Left colon (tissue), 2 donors: ENCODE data around the gene ACE. TPM values are rescaled to one million over a fixed set of nuclear protein-coding genes. Genes with fewer than 3 reads are reported as not detected.
"Not testable (repeated sequence)": the region's sequence is repeated elsewhere in the genome, so short reads cannot be mapped to it uniquely, and the experiment has no call there.

Source experiments
- ATAC-seq: fragments of 200-7000 bp; cut with Tn5 transposase; one replicate; pipeline ENCODE4 v1.9.1; 2020; ENCODE audit warnings: mild to moderate bottlenecking, moderate library complexity
- DNase-seq, 2 donors: peaks; one replicate each; pipeline ENCODE4 v3.0.0-alpha.2; 2020
- intact Hi-C, 2 donors: fragments of 100-400 bp; cut with DNase I in 1 of 2; cut with micrococcal nuclease in 1 of 2; formaldehyde crosslinking; loops; one replicate each; pipeline versions ENCODE4 v1.11.2 to v1.14.0; 2022; cut with DNase I, micrococcal nuclease
- total RNA-seq, 2 donors: library from RNA; stranded (reverse); fragmentation: NEBNext Ultra II Directional; extraction: Animal tissue kit (Norgen Biotek cat#: 25700); gene quantifications; one replicate each; pipeline ENCODE4 v1.2.1, GENCODE V29; 2021
- donor health status: DM: no; HTN: no; CAD: no.
- donor health status: DM: yes; HTN: yes; CAD: no.

The ACE gene
- total RNA-seq, 2 donors from 2014 or later, result 27.7 to 31.9 TPM

DNA sequence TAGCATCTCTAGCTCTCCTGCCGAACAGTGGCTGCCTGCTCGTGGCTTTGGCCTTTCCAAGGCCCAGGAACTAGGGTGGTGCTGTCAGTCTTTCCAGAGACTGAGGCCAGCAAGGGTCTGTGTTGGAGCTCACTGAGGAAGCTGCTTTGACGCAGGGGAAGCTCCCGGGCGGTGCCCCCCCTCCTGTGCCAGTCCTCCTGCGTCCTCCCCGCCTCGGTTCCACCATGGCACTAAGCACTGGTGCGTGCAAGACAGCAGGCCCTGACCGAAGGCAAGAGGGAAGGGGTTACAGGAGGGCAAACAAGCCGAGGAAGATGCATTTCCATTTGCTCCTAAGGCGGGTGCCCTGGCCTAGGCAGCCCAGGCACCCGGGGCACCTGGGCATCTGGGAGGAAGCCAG, 35.2 kb upstream of the ACE start:
- DNase-seq, result no peak
- intact Hi-C loops, result no loop called here
- no peak for ATAC-seq

DNA sequence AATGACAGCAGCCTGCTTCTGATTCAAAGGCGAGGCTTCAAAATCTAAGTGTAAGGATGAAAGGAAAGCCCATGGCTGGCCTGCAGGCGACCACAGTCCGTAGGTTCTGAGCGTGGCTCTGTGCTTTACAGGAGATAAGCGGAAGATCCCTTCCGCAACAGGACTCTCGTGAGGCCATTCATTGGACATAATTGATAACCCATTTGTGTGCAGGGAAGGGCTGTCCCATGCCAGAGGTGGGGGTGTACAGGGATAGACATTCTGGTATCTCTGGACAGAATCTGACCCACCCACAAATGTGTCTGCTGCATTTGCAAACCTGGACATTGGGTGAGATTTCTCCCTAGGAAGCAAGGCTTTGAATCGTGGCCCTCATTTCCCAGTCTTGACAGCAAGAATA, 34.8 kb upstream of the ACE start:
- ATAC-seq (no peak), DNase-seq (no peak)
- intact Hi-C loops, result no loop called here

GRCh38 chr17:63442549-63443035, 34.3 kb upstream of the ACE start:
- intact Hi-C loops, result no loop called here
- DNase-seq, result no peak
- no peak for ATAC-seq

DNA sequence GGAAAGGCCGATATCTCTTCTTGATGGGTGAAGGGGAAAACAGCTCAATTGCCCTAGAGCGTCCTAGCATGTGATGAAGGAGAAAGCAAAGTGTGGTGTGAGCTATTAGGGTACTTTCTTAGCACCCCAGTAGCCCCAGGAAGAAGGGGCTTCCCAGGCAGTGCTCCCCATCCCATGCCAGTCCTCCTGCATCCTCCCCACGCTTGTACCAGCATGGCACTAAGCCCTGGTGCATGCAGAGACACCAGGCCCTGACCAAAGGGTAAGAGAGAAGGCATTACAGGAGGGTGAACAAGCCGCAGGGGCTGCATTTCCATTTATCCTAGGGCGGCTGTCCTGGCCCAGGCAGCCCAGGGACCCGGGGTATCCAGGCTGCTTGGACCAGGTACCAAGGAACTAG, 33.8 kb upstream of the ACE start:
- DNase-seq, result no peak
- intact Hi-C loops, result no loop called here
- ATAC-seq, result no peak

DNA sequence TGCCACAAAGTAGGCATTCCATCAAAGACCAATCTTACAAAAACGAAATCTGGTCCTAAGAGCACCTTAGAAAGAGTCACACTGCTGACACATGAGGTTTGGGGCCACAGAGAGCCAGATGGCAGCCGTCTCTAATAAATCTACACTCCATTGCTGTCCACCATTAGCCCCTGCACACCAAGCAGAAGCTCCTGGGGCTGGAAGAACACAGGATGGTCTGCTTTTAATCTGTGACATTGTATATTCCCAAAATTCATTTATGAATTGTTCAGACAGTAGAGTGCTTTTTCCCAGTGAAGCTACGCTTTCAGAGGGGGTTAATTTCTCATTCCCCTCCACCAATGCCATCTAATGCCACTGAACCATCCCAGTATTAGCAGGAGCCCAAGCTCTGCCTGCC, 32.4 kb upstream of the ACE start:
- ATAC-seq, result no peak
- intact Hi-C loops, result no loop called here

GRCh38 chr17:63445065-63445464, 31.8 kb upstream of the ACE start:
- intact Hi-C loops, result no loop called here
- peak; percentile 38 for ATAC-seq
- peak in 1 of 2 donors; percentile 34 for DNase-seq

More for the DNA sequence above, 32.4 kb upstream of the ACE start:
- no peak for DNase-seq

GRCh38 chr17:63445571-63445953, 31.3 kb upstream of the ACE start:
- ATAC-seq (peak; percentile 33), DNase-seq (peak; percentile 46 to 59)
- intact Hi-C loops, result no loop called here

GRCh38 chr17:63445954-63446752, 30.7 kb upstream of the ACE start, which contains the start of gene CYB561:
TSS of gene CYB561 (minus strand) at chr17:63446306. CDS start at chr17:63437547, 8,759 bp downstream.
- intact Hi-C loops, result no loop called here
- peak; percentile 78 for ATAC-seq
- peak; percentile 81 to 90 for DNase-seq

- ATAC-seq (peak; percentile 76), DNase-seq (peak; percentile 84)
- intact Hi-C loops, result no loop called here
Measured at GRCh38 chr17:63446753-63447470, 29.9 kb upstream of the ACE start.

DNA sequence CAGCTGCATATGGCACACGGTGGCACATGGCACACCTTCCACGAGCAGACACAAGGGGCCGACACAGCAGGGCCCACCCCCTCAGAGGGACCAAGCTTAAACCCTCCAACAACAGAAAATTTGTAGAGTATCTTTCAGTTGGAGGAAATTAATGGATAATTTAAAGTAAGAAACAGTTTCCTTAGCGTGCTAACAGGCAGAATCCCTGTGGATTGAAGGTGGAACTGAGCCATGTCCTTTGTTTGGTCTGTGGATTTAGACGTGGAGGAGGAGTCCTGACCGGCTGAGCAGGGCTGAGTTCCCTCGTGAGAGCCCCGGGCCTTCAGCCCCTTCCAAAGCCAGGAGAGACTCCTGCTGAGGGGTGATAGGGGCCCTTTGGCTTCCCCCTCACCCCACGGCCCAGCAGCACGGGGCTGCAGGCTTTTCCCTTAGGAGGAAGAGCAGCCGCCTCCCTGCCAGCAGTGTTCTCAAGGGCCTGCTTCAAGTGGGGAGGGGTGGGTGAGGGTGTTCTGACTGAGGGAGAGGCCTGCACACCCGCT, 29.3 kb upstream of the ACE start:
- intact Hi-C loops, result no loop called here
- no peak for DNase-seq
- no peak for ATAC-seq

GRCh38 chr17:63448655-63449054, 28.2 kb upstream of the ACE start:
- ATAC-seq, result no peak
- DNase-seq, result no peak
- intact Hi-C loops, result no loop called here

DNA sequence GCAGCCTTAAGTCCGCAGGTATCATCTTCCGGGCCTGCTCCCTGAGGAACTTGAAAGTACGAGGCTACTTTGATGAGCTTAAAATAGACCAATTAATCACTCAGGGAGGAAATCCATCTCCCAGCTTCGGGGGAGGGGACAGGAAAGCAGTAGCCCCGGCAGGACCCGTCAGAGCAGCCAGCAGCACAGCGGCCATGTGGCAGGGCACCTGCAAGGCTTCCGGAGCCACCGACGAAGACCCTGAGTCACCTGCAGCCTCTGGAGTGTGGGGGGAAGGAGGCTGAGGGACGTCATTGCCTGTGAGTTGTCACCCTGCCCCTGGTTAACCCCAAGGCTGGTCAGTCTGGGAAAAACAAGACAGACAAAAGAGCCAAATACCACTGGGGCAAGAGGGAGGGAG, 26.3 kb upstream of the ACE start:
- DNase-seq (no peak), ATAC-seq (no peak)
- intact Hi-C loops, result no loop called here

DNA sequence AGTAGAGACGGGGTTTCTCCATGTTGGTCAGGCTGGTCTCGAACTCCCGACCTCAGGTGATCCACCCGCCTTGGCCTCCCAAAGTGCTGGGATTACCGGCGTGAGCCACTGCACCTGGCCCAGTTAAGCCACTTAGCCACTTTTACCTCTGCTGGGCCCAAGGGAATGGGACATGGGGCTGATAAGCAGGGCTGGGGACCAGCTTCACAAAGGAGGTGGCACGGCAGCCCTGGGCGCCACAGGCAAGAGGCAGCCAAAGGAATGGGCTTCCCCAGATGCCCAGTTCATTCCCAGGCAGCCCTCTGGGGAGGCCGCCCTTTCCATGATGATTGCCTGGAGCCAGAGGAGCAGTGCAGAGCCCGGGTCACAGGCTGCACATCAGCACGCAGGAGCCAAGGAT, 25.7 kb upstream of the ACE start:
- intact Hi-C loops, result no loop called here
- DNase-seq (no peak), ATAC-seq (no peak)

DNA sequence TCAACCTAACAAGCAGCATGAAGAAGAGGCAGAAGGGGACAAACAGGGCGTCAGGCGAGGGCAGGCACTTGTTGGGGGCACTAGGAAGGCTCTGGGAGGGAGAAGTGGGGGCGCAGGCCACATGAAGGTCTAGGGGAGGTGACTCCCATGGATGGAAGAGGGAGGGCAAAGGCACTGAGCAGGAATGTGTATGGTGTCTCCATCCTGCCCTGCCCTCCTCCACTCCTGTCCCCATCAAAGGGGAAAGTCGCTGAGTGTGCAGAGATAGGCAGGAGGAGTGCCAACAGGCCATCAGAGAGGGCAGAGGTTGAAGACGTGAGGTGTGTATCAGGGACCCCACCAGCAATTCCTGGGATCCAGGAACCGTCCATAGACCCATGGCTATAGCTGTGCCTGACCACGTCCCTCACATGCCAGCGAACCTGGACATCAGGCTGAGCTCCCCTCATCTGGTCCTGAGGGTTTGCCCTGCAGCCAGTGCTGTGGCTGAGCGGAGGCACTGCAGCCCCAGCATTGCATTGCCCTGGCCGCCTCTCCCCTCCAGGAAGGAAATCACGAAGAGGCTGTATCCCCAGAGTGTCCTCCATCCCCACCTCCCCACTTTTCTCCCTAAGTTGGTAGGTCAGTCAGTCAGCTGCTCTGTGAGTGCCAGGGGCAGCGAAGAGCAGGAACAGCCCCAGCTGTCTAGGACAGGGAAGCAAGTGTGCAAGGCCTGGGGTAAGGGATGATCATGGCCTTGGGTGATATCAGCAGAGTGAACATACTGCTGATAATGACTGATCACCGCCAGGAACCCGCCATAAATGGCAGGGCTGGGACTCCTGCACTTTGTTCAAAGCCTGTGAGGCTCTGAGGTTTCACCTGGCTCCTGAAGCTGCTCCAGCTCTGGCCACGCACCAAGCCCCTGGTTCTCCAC, 24.6 kb upstream of the ACE start:
- DNase-seq, result no peak
- peak; percentile 45 for ATAC-seq
- intact Hi-C loops, result no loop called here

GRCh38 chr17:63452962-63453551, 23.8 kb upstream of the ACE start:
- intact Hi-C loops, result no loop called here
- ATAC-seq (peak; percentile 13), DNase-seq (no peak)

DNA sequence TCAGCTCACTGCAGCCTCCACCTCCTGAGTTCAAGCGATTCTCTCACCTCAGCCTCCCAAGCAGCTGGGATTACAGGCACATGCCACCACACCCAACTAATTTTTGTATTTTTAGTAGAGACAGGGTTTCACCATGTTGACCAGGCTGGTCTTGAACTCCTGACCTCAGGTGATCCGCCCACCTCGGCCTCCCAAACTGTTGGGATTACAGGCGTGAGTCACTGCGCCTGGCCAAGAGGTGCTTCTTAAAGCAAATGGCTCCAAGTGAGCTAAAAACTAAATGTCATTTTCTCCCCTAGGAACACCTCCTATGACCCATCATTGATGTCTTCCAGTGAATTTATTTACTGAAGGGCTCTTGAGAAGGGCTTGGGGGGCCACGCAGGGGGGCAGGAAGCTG, 22.5 kb upstream of the ACE start:
- ATAC-seq, DNase-seq, intact Hi-C loops: not testable (repeated sequence)

DNA sequence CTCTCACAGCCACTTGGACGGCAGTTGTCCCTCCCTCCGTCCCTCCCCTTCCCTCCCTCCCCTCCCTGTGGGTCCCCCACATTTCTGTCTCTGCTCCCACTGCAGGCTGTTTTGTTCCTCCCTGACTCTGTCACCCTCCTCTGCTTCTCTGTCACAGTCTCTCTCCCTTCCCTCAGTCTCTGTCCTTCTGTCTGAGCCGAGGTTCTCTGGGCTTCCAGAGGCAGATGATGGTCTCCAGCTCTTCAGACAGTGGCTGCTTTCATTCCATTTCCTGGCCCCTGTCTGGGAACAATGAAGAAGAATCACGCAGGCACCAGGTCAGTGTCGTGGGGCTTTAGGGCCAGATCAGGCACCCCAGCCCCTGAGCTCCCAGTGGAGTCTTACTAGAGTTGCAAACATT, 21.9 kb upstream of the ACE start:
- no peak for ATAC-seq
- intact Hi-C loops, result no loop called here
- no peak for DNase-seq

DNA sequence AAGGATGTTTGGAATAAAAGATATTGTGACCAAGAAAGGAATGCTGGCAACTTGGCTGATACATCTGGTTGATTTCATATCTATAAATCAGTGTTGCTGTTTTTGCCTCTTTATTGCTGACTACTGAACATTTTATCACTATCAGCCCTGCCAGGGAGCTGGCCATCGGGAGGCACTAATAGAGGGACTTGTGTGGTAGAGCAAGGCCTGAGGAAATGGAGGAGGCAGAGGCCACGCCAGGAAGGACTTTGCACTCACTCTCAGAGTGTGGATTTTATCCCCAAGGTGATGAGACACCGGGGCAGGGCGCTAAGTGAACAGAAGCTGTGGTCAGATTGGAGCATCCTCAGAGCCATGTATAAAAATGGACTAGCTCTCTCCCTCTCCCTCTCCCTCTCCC, 21.4 kb upstream of the ACE start:
- DNase-seq (no peak), ATAC-seq (peak; percentile 91)
- intact Hi-C loops, result no loop called here

DNA sequence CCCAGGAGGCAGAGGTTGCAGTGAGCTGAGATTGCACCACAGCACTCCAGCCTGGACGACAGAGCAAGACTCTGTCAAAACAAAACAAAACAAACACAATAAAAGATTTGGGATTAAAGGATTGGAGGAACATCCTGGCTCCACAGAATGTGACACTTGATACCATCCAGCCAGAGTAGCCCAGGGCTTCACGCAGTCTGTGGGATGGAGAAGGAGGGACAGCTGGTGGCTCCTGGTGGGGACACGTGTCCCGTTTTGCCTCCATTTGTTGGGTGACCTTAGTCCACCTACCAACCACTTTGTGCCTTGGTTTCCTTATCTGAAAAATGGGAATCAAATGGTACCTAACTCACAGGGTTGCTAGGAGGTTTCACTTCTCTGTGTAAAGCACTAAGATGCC, 18.4 kb upstream of the ACE start:
- intact Hi-C loops, result no loop called here

More for the DNA sequence above, 18.4 kb upstream of the ACE start:
- ATAC-seq (no peak), DNase-seq (no peak)
